ENCODE results near the gene CNGB1.
A peak's percentile ranks its signal among the peaks of the same experiment; 100 is the strongest.
"Not testable (repeated sequence)": the region's sequence is repeated elsewhere in the genome, so short reads cannot be mapped to it uniquely, and the experiment has no call there.

CNGB1 gene

DNA sequence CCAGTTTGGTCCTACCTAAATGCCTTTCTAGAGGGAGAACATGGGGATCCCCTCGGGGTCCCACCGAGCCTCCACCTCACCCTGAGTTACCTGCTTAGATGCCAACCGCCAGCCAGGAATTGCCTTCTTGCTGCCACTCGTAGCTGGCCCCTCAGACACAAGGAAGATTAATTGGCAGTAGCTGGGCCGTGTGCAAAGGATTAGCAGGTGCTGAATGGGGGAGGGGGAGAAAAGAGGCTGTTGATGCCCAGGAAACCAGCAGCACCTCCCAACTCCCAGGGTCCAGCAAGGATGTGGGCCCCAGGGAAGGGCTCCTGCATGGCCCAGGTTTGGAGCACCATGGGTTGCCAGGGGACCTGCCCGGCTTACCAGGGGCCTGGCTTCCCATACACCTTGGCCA lies at the start of gene CNGB1:
CNGB1 (minus strand) TSS at position 159 of the 400 bp plus-strand sequence. CDS start 3,842 bp downstream, outside the sequence.
- DNase-seq (ENCODE audit: low read depth) = no peak

DNA sequence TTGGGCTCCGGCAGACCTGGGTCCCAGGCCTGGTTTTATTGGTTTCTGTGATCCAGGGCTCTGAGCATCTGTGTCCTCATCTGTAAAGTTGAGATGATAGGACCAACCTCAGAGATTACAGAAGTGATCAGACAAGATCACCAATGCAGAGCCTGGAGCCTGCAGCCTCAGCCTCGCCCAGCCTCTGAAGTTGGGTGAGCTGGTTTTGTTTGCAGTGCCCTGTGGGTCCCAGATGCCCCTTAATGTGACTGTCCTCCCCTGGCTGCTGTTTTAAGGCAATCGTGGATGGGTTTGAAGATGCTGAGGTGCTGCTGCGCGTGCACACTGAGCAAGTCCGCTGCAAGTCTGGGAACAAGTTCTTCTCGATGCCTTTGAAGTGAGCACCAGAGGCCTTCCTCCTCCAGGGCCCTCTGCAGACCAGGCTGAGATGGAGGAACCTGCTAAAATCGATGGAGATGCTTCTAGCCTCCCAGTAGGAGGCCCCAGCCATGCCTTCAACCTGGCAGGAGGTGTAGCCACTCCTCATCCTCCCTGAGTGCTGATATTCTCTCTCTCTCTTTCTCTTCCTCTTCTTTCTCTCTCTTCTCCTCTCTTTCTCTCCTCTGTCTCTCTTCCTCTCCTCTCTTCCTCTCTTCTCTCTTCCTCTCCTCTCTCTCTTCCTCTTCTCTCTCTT lies 49.1 kb upstream of the CNGB1 start:
- no peak for DNase-seq (ENCODE audit: low read depth)

DNA sequence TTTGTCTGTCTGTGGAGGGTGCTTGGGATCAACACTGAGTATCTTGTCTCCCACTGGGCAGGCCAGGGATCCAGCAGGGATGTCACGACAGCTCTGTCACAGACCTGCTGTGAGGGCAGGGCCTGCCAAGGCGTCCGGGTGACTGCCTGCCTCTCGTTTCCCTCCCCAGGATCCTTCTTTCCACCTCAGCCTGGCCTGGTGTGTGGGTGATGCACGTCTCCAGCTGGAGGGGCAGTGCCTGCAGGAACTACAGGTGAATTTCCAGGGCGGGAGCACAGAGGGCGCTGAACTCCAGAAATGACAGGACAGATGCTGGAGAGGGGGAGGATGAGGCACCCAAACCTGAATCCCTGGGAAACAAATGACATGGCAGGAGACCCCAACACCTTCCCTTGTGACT lies 47.9 kb upstream of the CNGB1 start:
- no peak for DNase-seq (ENCODE audit: low read depth)

DNA sequence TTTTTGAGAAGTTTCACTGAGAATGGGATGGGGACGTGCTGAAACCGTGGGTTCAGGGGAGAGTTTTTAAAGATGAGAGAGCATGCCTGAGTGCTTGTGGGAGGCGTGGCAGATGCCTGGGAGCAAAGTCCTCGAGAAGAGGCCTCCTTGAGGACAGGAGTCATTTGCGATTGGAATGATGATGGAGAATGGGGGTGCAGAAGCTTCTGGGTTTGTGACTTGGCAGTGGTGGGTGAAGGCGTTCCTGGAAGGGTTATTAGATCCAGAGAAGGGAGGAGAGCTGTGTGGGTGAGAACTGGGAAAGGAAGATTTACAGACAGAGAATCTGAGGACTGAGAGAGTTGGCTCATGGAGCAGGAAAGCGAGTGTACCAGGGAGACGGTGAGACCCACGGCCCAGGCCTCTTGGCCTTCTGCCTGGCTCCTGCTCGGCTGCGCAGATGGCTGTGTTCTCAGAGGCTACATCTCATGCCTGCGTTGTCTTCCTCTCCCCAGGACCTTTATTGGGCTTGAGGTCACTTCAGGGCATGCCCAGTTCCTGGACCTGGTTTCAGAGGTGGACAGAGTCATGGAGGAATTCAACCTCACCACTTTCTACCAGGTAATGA lies 46.0 kb upstream of the CNGB1 start:
- DNase-seq (ENCODE audit: low read depth) = no peak

DNA sequence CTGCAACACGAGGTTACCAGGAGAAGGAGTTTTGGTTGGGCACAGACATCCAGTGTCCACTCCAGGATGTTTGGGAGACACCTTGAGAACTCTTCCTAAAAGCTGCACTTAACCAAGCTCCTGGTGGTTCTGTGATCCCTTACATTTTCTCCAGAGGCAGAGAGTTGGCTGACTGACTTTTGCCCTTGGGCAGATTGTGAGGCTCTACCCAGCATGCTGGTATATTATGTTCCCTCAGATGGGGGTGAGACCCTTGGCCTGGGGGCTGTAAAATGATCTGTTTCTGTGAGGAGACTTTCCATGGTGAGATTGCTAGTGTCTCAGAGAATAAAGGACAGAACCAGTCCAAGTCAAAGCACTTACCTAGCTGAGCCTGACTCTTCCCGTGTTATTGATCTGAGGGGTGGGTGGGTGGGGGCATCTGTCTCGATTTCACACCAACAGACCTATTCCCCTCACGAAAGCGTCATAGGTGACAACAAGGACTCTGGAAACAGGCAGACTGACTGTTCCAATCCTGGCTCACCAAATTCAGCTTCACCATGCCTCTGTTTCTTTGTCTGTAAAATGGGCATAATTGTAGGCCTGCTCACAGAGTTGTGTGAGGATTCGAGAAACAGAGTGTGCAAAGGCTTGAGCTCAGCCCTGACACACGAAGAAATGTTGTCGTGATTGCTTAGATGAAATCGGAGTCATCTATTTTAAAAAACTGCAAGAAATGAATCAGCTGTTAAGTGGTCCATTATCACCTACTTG lies 42.5 kb upstream of the CNGB1 start:
- DNase-seq (ENCODE audit: low read depth) = no peak

DNA sequence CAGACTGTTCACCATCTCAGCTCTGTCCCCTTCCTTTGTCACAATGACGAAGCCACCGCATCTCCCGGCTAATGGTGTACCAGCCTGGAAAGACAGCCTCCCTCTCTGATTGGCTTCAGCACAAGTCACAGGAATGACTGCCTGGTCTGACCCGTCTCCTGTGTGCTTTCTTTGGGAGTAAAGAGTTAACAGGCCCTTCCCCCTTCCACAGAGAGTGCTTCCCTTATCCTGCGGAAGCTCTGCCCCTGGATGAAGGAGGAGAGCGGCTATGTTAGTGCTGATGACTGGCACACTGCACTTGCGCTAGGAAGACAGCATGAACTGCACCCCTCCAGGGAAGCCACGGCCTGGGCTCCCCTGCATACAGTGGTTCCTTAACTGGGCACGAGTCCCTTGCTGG lies 41.6 kb upstream of the CNGB1 start:
- no peak for DNase-seq (ENCODE audit: low read depth)

DNA sequence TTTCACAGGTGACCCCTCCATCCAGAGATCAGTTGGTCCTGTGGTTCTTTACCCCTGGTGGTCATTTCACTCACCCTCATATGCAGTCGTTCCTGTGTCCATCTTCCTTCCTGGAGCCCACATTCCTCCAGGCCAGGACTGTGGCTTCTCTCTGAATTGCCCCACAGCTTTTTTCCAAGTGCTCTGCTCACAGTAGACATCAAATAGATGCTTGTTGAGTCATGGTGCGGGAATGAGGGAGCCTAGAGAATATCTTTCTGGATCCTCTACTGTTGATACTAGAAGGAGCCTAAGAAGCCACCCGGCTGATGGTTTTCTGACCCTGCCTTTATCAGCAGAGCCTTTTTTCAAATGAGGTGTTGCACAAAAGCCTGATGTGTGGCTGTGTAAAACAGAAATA lies 40.7 kb upstream of the CNGB1 start:
- DNase-seq (ENCODE audit: low read depth) = no peak

DNA sequence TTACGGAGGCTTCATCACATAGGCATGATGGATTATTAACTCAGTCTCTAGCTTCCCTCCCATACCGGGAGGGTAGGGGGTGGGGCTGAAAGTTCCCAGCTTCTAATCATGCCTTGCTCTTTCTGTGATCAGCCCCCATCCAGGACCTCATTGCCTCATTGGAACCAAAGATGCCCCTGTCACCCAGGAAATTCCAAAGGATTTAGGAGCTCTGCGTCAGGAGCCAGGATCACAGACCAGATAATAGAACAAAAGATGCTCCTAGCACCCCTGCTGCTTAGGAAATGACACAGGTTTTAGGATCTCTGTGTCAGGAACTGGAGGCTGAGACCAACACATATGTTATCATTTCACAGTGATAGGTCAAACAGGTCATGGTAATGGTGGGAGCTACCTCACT lies 40.0 kb upstream of the CNGB1 start:
- no peak for DNase-seq (ENCODE audit: low read depth)

DNA sequence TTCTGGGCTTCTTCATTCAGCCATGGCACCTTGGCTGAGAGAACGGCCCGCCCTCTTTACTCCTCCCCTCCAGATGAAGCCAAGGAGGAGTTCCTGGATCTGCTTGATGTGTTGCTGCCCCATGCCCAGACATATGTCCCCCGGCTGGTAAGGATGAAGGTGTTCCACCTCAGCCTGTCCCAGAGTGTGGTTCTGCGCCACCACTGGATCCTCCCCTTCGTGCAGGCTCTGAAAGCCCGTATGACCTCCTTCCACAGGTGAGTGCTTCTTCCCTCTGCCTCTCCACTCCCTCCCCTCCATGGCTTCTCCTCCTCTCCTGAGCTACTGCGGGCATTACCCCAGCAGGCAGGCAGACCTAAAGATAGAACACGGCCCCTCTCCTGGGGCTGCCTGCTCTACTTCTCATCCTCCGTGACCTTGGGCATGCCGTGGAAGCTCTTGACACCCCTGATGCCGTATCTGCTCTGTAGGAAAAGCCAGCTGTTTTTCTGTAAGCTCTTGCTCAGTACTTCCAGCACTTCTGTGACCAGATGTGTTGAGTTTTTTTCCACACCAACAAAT lies 39.0 kb upstream of the CNGB1 start:
- DNase-seq (ENCODE audit: low read depth) = no peak

DNA sequence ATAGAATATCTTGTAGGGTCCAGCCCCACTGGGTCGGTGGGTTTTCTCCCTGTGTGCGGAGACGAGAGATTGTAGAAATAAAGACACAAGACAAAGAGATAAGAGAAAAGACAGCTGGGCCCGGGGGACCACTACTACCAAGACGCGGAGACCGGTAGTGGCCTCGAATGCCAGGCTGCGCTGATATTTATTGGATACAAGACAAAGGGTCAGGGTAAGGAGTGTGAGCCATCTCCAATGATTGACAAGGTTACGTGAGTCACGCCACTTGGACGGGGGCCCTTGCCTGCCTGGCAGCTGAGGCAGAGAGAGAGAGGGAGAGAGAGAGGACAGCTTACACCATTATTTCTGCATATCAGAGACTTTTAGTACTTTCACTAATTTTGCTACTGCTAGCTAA lies 33.8 kb upstream of the CNGB1 start:
- not testable (repeated sequence) for DNase-seq (ENCODE audit: low read depth)

DNA sequence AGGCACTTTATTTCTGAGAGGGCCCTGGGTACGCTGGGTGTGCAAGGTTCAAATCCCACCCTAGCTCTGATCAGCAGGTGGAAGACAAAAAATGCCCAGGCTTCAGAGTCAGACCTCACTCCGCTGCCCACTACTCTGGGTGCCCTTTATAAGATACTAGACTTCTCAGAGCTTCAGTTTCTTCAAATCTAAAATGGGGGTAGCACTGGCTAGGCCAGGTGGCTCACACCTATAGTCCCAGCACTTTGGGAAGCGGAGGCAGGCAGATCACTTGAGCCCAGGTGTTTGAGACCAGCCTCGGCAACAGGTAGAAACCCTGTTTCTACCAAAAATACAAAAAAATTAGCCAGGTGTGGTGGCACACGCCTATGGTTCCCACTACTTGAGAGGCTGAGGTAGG lies 32.0 kb upstream of the CNGB1 start:
- no peak for DNase-seq (ENCODE audit: low read depth)

DNA sequence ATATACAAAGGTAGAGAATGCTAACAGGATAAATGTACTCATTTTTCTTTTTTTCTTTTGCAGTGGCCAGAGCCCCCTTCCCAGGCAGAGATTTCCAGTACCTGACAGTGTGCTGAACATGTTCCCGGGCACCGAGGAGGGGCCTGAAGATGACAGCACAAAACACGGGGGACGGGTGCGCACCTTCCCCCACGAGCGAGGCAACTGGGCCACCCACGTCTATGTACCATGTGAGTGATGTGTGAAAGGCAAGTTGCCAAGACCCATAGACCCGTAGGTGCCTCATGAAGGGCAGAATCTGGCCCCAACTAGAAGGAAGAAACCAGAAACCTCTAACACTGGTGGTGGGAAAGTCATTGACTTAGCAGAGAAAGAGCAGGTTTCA lies 31.5 kb upstream of the CNGB1 start:
- no peak for DNase-seq (ENCODE audit: low read depth)

DNA sequence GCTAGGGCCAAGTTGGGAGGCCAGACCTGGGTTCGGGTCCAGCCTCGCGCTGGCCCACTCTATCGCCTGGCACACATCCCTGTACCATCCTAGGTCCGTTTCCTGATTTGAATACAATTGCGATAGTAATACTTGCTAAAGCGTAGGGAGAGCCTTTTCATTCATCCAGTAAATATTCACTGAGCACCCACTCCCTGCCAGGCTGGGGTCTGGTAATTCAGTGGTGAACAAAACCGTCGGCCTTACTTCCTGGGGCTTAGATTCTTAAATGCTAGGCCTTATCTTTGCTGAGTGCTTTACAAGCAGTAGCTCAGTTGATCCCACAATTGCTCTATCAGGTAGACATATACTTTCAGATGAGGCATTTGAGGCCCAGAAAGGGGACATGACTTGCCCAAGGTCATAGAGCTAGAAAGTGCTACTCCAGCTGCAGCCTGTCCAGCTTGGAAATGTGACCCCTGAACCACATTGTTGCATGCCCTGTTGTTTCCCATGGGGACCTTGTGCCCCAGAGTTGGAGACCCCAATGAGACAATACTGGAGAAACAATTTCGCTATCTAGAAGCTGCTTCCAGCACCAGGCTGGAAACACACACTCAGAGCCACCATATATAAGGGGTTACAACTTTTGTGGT lies 31.0 kb upstream of the CNGB1 start:
- no peak for DNase-seq (ENCODE audit: low read depth)

DNA sequence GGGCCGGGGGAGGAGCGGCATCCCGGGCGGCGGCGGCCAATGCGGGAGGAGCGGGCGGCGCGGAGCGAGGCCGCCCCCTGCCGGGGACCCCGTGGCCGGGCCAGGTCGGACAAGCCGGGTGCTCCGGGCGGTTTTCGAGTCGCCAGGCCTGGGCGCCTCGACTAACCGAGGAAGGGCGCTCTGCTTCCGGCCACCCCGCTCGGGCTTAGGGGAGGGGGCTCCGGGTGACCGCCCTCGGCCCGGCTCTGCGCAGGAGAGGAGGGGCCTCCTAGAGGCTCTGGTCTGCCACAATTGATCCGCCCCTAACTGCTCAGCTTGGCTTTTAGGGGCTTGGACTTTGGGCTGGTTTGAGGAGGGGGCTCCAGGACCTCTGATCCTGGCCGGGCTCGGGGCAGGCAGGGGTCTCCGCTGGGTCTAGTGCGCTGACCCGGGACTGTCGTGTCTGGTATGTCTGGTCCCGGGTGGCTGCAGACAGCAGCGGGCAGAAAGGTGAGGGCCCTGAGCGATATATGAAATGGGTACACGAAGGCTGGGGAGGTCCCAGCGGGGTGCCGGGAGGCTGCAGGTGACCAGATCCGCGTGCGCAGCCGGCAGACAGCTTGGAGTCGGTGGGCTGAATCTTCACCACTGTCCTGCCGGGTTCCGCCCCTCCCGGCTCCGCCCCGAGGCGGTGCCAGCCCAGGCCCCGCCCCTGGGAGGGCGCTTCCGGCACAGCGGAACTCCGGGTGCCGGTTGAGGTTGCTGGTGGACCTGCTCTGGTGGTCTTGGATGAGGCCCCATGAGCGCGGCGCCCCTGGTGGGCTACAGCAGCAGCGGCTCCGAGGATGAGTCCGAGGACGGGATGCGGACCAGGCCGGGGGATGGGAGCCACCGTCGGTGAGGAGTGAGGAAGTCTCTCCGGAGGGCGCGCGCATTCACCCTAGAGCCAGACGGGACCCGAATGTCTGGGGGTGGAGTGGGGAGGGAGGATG lies 30.1 kb upstream of the CNGB1 start, which contains the start of gene USB1:
USB1 (plus strand) TSS at position 702 of the 971 bp plus-strand sequence; CDS start at position 779, 77 bp downstream.
- DNase-seq (ENCODE audit: low read depth) = peak; percentile 79

DNA sequence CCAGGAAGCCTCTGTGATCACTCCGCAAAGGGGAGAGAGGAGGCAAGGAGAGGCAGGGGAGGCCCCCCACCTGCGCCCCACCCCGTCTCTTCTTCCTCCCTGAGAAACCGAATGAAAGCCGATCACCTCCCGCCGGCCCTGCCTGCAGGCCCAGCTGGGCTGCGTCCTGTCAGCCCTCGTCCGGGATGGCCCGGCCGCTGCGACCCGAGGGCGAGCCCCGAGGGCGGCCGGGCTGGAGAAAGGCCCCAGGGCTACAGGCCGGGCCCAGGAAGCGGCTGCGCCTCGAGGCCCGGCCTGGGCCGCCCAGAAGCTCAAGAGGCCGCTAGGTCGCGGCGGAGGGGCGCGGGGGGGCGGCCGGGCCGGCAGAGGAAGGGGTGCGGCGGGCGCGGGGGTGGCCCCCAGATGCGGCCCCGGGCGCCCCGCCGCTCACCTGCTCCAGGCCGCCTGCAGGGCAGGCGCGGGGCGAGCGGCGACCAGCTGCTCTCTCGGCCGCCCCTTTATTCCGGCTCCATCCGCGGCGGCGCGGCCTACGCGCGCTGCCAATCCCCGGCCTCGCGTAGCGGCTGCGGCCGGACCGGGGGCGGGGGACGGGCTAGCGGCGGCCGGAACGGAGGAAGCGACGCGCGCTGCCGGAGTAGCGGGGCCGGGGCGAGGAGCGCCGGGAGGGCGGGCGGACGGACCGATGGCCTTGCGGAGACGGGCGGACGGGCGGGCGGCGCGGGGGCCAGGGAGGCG lies 29.2 kb upstream of the CNGB1 start, which contains the start of gene ZNF319:
ZNF319 (minus strand) TSS at position 702 of the 735 bp plus-strand sequence. CDS start 2,407 bp downstream, outside the sequence.
- DNase-seq (ENCODE audit: low read depth) = no peak

DNA sequence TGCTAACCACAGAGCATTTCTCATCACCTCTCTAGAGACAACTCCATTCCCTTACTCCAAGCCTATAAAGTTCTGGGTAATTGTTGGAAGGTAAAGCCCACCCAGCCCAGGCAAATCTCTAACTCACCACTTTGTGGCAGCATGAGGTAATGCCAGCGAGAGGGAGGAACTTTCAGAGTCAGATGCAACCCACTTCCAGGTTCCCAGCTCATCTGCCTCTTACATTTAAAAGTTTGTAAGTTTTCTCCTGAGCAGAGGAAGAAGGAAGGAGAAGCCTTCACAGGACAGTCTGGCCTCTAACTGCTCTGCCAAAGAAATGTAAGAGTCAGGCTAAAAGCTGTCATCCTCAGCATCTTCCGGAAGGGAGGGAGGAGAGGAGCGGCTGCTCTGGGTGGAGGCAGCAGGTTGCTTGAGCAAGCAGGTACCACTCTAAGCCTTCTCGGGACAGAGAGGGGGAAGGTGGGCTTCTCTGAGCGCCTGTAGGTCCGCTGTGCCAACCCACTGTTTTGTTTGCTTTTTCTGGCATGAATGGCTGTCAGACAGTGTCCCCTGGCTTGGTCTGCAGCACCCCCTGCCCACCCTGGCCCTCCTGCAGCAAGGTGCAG lies 28.5 kb upstream of the CNGB1 start:
- peak; percentile 7 for DNase-seq (ENCODE audit: low read depth)

DNA sequence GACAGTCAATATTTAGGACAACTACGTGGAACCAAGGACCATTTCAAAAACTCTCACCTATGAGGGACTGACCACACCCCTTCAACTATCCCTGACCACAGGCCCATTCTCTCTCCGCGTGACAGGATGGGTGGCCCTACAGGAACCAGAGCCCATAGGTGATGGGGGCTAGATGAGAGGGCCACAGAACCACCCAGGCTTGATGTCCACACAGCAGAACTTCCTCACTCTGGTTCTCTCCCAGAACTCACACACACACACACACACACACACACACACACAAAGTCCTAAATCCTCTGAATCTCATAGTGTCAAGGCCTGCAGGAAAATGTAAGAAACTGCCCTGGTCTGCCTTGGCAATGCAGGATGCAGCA lies 28.1 kb upstream of the CNGB1 start:
- no peak for DNase-seq (ENCODE audit: low read depth)

DNA sequence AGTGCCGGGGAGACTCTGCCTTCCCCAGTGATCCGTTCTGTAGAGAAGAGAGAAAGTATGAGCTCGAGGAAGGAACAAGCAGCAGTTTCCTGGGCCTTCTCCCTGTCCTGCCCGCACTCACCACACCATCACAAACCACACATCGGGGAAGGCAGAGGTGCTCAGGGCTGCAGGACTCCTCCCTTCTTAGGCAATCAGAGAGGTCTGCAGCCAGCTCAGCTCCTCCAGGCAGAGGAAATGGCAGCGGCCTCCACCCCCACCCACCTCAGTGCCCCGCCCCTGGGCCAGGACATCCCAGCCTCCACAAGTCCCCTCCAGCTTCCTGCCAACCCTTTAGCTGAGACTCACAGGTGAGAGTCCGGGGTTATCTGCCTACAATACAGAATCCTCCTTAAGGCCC lies 27.6 kb upstream of the CNGB1 start:
- peak; percentile 23 for DNase-seq (ENCODE audit: low read depth)

DNA sequence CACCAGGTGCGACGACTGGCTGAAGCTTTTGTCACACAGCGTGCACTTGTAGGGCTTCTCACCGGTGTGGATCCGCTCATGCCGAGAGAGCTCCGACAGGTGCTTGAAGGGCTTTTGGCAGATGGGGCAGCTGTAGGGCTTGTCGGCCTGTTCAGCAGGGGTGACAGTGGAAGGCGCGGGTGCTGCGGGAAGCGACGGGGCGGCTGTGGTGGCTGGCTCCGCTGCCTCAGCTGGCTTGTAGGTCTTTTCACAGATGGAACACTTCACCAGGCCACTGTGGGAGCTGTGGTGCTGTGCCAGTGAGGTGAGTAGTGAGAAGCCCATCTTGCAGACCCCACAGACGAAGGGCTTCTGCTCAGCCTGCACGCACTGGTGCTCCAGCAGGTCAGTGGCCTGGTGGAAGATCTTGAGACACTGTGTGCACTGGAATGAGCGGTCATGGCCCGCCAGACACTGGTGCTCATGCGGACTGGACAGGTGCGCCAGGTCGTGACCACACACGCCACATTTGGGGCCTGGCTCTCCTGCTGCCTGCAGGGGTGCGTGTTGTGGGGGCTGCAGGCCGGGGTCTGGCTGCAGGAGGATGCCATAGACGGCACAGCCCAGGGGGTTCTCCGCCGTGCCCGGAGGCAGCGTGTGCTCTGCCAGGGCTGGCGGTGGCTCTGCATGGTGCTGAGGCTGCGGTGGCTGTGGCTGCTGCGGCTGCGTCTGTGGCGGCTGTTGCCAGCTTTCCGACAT lies 26.8 kb upstream of the CNGB1 start:
- DNase-seq (ENCODE audit: low read depth) = no peak

All from activated T-cell treated with anti-CD3 and anti-CD28 coated beads for 24 hours (primary cell).